Neural cell (in vitro differentiated cells): ENCODE data around the gene PID1.

ENCODE experiments used
- CTCF ChIP-seq: fragments of 450-650 bp; IDR thresholded peaks from 2 replicates; pipeline ENCODE4 v1.5.1; 2014; ENCODE audit warnings: antibody characterized with exemption, mild to moderate bottlenecking, moderate library complexity; ENCODE audit not compliant: poor library complexity, severe bottlenecking
- EP300 ChIP-seq: fragments of 450-650 bp; conservative IDR thresholded peaks from 2 replicates; pipeline ENCODE4 v1.6.1; 2014; ENCODE audit warnings: antibody characterized with exemption, mild to moderate bottlenecking, moderate library complexity; ENCODE audit not compliant: poor library complexity, severe bottlenecking
- EZH2 ChIP-seq: fragments of 200-600, 300-800 bp; shearing (Covaris generic), sonication (generic); IDR thresholded peaks from 2 replicates; pipeline ENCODE4 v1.6.1; 2014; ENCODE audit warnings: antibody characterized with exemption, low read length, borderline replicate concordance, mild to moderate bottlenecking; ENCODE audit not compliant: insufficient read depth, poor library complexity, severe bottlenecking
- MXI1 ChIP-seq: fragments of 450-650 bp; conservative IDR thresholded peaks from 2 replicates; pipeline ENCODE4 v1.6.1; 2014; ENCODE audit warnings: antibody characterized with exemption, mild to moderate bottlenecking; ENCODE audit not compliant: poor library complexity, severe bottlenecking
- POLR2AphosphoS5 ChIP-seq: IDR thresholded peaks from 2 replicates; pipeline ENCODE4 v1.6.1; 2012
- RAD21 ChIP-seq: fragments of 450-650 bp; conservative IDR thresholded peaks from 2 replicates; pipeline ENCODE4 v1.6.1; 2014; ENCODE audit warnings: antibody characterized with exemption, mild to moderate bottlenecking, moderate library complexity
- REST ChIP-seq: IDR thresholded peaks from 2 replicates; pipeline ENCODE4 v1.6.1; 2012; ENCODE audit warnings: borderline replicate concordance
- SMC3 ChIP-seq: fragments of 450-650 bp; conservative IDR thresholded peaks from 2 replicates; pipeline ENCODE4 v1.6.1; 2014; ENCODE audit warnings: antibody characterized with exemption, mild to moderate bottlenecking, moderate library complexity; ENCODE audit not compliant: poor library complexity
- TAF1 ChIP-seq: IDR thresholded peaks from 2 replicates; pipeline ENCODE4 v1.6.1; 2012; ENCODE audit warnings: low read depth

- TF ChIP-seq CTCF, result no peak
- TF ChIP-seq RAD21, result no peak
- no peak for TF ChIP-seq REST
- TF ChIP-seq TAF1, result no peak
- TF ChIP-seq POLR2AphosphoS5, result no peak
- TF ChIP-seq EP300, result no peak
- no peak for TF ChIP-seq EZH2
- TF ChIP-seq SMC3, result no peak
- TF ChIP-seq MXI1, result no peak
Measured at GRCh38 chr2:229129738-229130371, 141.2 kb downstream of the PID1 start.
